Colonic mucosa (tissue), 4 donors: ENCODE results near the gene LPIN1. TPM values are rescaled to one million over a fixed set of nuclear protein-coding genes. Genes with fewer than 3 reads are reported as not detected.
"Not testable (repeated sequence)": the region's sequence is repeated elsewhere in the genome, so short reads cannot be mapped to it uniquely, and the experiment has no call there.

Experiments
- DNase-seq: peaks from one replicate; pipeline ENCODE4 v3.0.0-alpha.2; 2020
- H3K27ac ChIP-seq: fragments of 200-600 bp; one replicate; pipeline ENCODE4 v1.8.0; 2021
- H3K27me3 ChIP-seq: fragments of 200-600 bp; one replicate; pipeline ENCODE4 v1.8.0; 2021
- H3K36me3 ChIP-seq: fragments of 200-600 bp; one replicate; pipeline ENCODE4 v1.8.0; 2021
- H3K4me1 ChIP-seq: fragments of 200-600 bp; one replicate; pipeline ENCODE4 v1.8.0; 2021; ENCODE audit warnings: mild to moderate bottlenecking
- H3K4me3 ChIP-seq: fragments of 200-600 bp; one replicate; pipeline ENCODE4 v1.8.0; 2021
- H3K9ac ChIP-seq, 2 donors: one replicate each; pipeline ENCODE4 v1.7.0; 2013; ENCODE audit warnings: control low read depth in 2 of 2, low read depth in 2 of 2, low read length in 2 of 2
- H3K9me3 ChIP-seq: fragments of 200-600 bp; one replicate; pipeline ENCODE4 v1.8.0; 2021
- CTCF ChIP-seq: fragments of 200-600 bp; IDR thresholded peaks from one replicate; pipeline ENCODE4 v1.8.0; 2022; ENCODE audit warnings: antibody characterized with exemption, mild to moderate bottlenecking
- intact Hi-C: fragments of 100-400 bp; cut with DNase I; formaldehyde crosslinking; loops from one replicate; pipeline ENCODE4 v1.14.1; 2022
- total RNA-seq, 2 donors: library from RNA; stranded (reverse); fragmentation: NEBNext Ultra II Directional in 1 of 2; extraction: Animal tissue kit (Norgen Biotek cat#: 25700) in 1 of 2; gene quantifications; one replicate each; pipeline ENCODE4 v1.2.1, GENCODE V29; 2021
- donor health status: healthy.
- donor health status: DM: no; HTN: no; CAD: no.
- donor health status: DM: no; HTN: no; CAD: no.

Gene LPIN1
- total RNA-seq, 2 donors from 2014 or later, result 17.3 to 45.7 TPM

GRCh38 chr2:11858883-11859282, 112.5 kb downstream of the LPIN1 start:
- no peak for TF ChIP-seq CTCF
- H3K36me3 ChIP-seq, result no peaks in the 10 kb centered on the region

GRCh38 chr2:11859975-11860374, 113.5 kb downstream of the LPIN1 start:
- H3K9ac ChIP-seq, H3K27me3 ChIP-seq, H3K4me1 ChIP-seq, H3K27ac ChIP-seq, H3K4me3 ChIP-seq, intact Hi-C loops, H3K36me3 ChIP-seq, H3K9me3 ChIP-seq, DNase-seq: not testable (repeated sequence)

More at GRCh38 chr2:11858883-11859282, 112.5 kb downstream of the LPIN1 start:
- H3K4me3 ChIP-seq, result no peak overlapping the region
- intact Hi-C loops, result no loop called here
- no peaks in the 10 kb centered on the region for H3K27me3 ChIP-seq
- H3K27ac ChIP-seq, result no peak overlapping the region
- no peak for DNase-seq
- no peak overlapping the region for H3K9ac ChIP-seq
- H3K4me1 ChIP-seq, result no peaks in the 10 kb centered on the region
- no peaks in the 10 kb centered on the region for H3K9me3 ChIP-seq

GRCh38 chr2:11861044-11861443, 114.6 kb downstream of the LPIN1 start:
- Histone ChIP-seq H3K27ac (no peak overlapping the region), H3K27me3 (no peaks in the 10 kb centered on the region), H3K4me1 (no peaks in the 10 kb centered on the region), H3K9me3 (no peaks in the 10 kb centered on the region), H3K36me3 (no peaks in the 10 kb centered on the region), H3K4me3 (no peak overlapping the region), H3K9ac (no peak overlapping the region)
- DNase-seq, result no peak
- no peak for TF ChIP-seq CTCF
- intact Hi-C loops, result no loop called here

- DNase-seq, result no peak
- intact Hi-C loops, result loop anchor here (2.0 kb wide), 2 partner anchors 855 to 1069 kb away; partner anchors contain the start of gene TRIB2
- H3K27ac ChIP-seq, result no peak overlapping the region
Measured at GRCh38 chr2:11862049-11862448, 115.6 kb downstream of the LPIN1 start.

GRCh38 chr2:11863103-11863502, 116.7 kb downstream of the LPIN1 start:
- no peak for TF ChIP-seq CTCF
- peak; percentile 11 for DNase-seq
- H3K36me3 ChIP-seq, result no peaks in the 10 kb centered on the region
- no peaks in the 10 kb centered on the region for H3K27me3 ChIP-seq
- H3K9ac ChIP-seq, result no peak overlapping the region
- no peak overlapping the region for H3K27ac ChIP-seq
- intact Hi-C loops, result loop anchor here (2.0 kb wide), 2 partner anchors 854 to 1068 kb away; partner anchors contain the start of gene TRIB2
- H3K4me1 ChIP-seq, result no peaks in the 10 kb centered on the region
- no peaks in the 10 kb centered on the region for H3K9me3 ChIP-seq
- no peak overlapping the region for H3K4me3 ChIP-seq

More at GRCh38 chr2:11862049-11862448, 115.6 kb downstream of the LPIN1 start:
- Histone ChIP-seq H3K9me3 (no peaks in the 10 kb centered on the region), H3K9ac (no peak overlapping the region), H3K27me3 (no peaks in the 10 kb centered on the region), H3K4me3 (no peak overlapping the region), H3K4me1 (no peaks in the 10 kb centered on the region), H3K36me3 (no peaks in the 10 kb centered on the region)
- TF ChIP-seq CTCF, result no peak

GRCh38 chr2:11863513-11864328, 117.3 kb downstream of the LPIN1 start:
- Histone ChIP-seq H3K4me3 (no peak overlapping the region), H3K4me1 (no peaks in the 10 kb centered on the region), H3K9ac (no peak overlapping the region), H3K36me3 (no peaks in the 10 kb centered on the region), H3K9me3 (no peaks in the 10 kb centered on the region), H3K27ac (no peak overlapping the region), H3K27me3 (no peaks in the 10 kb centered on the region)
- TF ChIP-seq CTCF, result peak; percentile 94
- intact Hi-C loops, result loop anchor here (2.0 kb wide), 3 partner anchors 853 to 1143 kb away; partner anchors contain the start of gene TRIB2
- peak; percentile 68 for DNase-seq
